DOHH2 (cell line): ENCODE measurements around the gene SLC6A20.

Experiments
- H3F3A ChIP-seq: fragments of 200-600 bp; sonication (generic), shearing (Covaris generic); 2 replicates; pipeline ENCODE4 v1.6.0; 2016; ENCODE audit warnings: antibody characterized with exemption, mild to moderate bottlenecking; ENCODE audit not compliant: control insufficient read depth, insufficient read depth
- H3K27ac ChIP-seq: fragments of 200-600 bp; sonication (generic); 2 replicates; pipeline ENCODE4 v1.5.1; 2014; ENCODE audit warnings: low read depth, mild to moderate bottlenecking, low read length, moderate library complexity
- H3K27me3 ChIP-seq: fragments of 200-600 bp; sonication (generic); 2 replicates; pipeline ENCODE4 v1.6.1; 2014; ENCODE audit warnings: mild to moderate bottlenecking, low read length, mixed read lengths; ENCODE audit not compliant: control insufficient read depth
- H3K36me3 ChIP-seq: fragments of 200-600 bp; sonication (generic); 2 replicates; pipeline ENCODE4 v1.6.1; 2014; ENCODE audit warnings: mild to moderate bottlenecking, low read length, moderate library complexity, mixed read lengths; ENCODE audit not compliant: control insufficient read depth
- H3K4me1 ChIP-seq: fragments of 200-600 bp; sonication (generic); 2 replicates; pipeline ENCODE4 v1.6.1; 2014; ENCODE audit warnings: mild to moderate bottlenecking, low read length, mixed read lengths; ENCODE audit not compliant: control insufficient read depth
- H3K4me2 ChIP-seq: fragments of 200-600 bp; sonication (generic); 2 replicates; pipeline ENCODE4 v1.6.0; 2014; ENCODE audit warnings: mild to moderate bottlenecking, low read length, moderate library complexity
- H3K4me3 ChIP-seq: fragments of 200-600 bp; sonication (generic); 2 replicates; pipeline ENCODE4 v1.5.1; 2014; ENCODE audit warnings: mild to moderate bottlenecking, low read length, mixed read lengths
- H3K79me2 ChIP-seq: fragments of 200-600 bp; sonication (generic); 2 replicates; pipeline ENCODE4 v1.6.1; 2014; ENCODE audit warnings: mild to moderate bottlenecking, low read length, mixed read lengths; ENCODE audit not compliant: control insufficient read depth
- H3K9me2 ChIP-seq: fragments of 200-600 bp; sonication (generic); replicated peaks from 2 replicates; pipeline ENCODE4 v1.6.1; 2014; ENCODE audit warnings: mild to moderate bottlenecking, low read length, mixed read lengths; ENCODE audit not compliant: control insufficient read depth
- H3K9me3 ChIP-seq: fragments of 200-600 bp; sonication (generic); 2 replicates; pipeline ENCODE4 v1.6.1; 2014; ENCODE audit warnings: antibody characterized with exemption, low read length, mixed read lengths; ENCODE audit not compliant: control insufficient read depth, insufficient read depth
- H4K20me1 ChIP-seq: fragments of 200-600 bp; sonication (generic); 2 replicates; pipeline ENCODE4 v1.6.0; 2014; ENCODE audit warnings: low read depth, mild to moderate bottlenecking, antibody characterized with exemption, low read length, moderate library complexity; ENCODE audit not compliant: control insufficient read depth, insufficient read depth
- EZH2phosphoT487 ChIP-seq: fragments of 200-600 bp; sonication (generic); IDR thresholded peaks from 2 replicates; pipeline ENCODE4 v1.6.1; 2017; ENCODE audit warnings: borderline replicate concordance, mild to moderate bottlenecking, antibody characterized with exemption, low read length, moderate library complexity, mixed read lengths
- TF ChIP-seq, protein P1 (sequence below): fragments of 200-600 bp; sonication (generic); IDR thresholded peaks from one replicate; pipeline ENCODE4 v1.5.1; 2014; ENCODE audit warnings: antibody characterized with exemption, mild to moderate bottlenecking, low read depth, low read length; ENCODE audit not compliant: poor library complexity, severe bottlenecking

Gene SLC6A20

DNA sequence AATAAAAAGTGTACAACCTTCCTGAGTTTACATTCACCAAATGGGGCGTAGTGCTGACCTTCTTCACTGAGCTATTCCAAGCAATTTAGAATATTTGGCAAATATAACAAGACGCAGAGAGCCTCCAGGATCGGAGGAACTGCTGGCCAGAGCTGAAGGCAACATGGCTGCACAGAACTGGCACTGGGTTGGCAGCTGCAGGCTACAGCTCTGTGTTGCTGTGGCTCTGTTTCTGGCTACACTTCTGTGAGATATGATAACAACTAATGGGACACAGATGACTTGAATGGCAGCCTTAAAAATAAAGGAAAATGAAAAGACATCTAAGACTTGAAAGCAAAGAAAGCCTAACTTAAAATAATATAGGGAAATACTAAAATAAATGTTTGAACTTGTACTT, 10.8 kb upstream of the SLC6A20 start:
- Histone ChIP-seq H3K36me3 (no peaks in the 10 kb centered on the region), H3K4me1 (no peaks in the 10 kb centered on the region), H3F3A (no peaks in the 10 kb centered on the region), H3K9me2 (no peaks in the 10 kb centered on the region), H3K9me3 (no peaks in the 10 kb centered on the region), H3K27me3 (0 out of 2 replicates have a peak, but pooled peaks cover 5% of the 10 kb centered on the region), H3K27ac (no peak overlapping the region), H4K20me1 (no peaks in the 10 kb centered on the region), H3K4me2 (no peak overlapping the region), H3K79me2 (no peaks in the 10 kb centered on the region), H3K4me3 (no peak overlapping the region)
- no peak for TF ChIP-seq EZH2phosphoT487
- TF ChIP-seq, protein P1, sequence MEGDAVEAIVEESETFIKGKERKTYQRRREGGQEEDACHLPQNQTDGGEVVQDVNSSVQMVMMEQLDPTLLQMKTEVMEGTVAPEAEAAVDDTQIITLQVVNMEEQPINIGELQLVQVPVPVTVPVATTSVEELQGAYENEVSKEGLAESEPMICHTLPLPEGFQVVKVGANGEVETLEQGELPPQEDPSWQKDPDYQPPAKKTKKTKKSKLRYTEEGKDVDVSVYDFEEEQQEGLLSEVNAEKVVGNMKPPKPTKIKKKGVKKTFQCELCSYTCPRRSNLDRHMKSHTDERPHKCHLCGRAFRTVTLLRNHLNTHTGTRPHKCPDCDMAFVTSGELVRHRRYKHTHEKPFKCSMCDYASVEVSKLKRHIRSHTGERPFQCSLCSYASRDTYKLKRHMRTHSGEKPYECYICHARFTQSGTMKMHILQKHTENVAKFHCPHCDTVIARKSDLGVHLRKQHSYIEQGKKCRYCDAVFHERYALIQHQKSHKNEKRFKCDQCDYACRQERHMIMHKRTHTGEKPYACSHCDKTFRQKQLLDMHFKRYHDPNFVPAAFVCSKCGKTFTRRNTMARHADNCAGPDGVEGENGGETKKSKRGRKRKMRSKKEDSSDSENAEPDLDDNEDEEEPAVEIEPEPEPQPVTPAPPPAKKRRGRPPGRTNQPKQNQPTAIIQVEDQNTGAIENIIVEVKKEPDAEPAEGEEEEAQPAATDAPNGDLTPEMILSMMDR: no peak

DNA sequence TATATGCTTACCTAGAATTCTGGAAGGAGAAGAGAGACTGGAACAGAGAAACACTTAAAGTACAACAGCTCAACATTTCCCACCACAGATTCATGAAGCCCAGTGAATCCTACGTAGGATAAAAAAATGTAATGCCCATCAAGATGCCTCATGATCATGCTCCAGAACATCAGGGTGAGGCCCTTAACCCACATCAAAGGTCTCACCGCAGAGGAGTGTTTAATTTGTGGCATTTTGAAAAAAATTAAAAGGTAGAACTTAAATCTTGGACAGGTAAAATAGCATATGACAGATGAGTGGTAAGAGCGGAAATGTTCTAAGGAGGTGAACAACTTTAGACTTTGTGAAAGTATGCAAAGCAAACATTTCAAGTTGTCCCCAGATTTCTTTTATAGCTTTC, 9.7 kb upstream of the SLC6A20 start:
- Histone ChIP-seq H3K9me3 (no peaks in the 10 kb centered on the region), H3K79me2 (no peaks in the 10 kb centered on the region), H3K4me2 (no peak overlapping the region), H3K36me3 (no peaks in the 10 kb centered on the region), H3K9me2 (no peaks in the 10 kb centered on the region), H3K27me3 (0 out of 2 replicates have a peak, but pooled peaks cover 8% of the 10 kb centered on the region), H3K4me1 (no peaks in the 10 kb centered on the region), H3K27ac (no peak overlapping the region), H3F3A (no peaks in the 10 kb centered on the region), H3K4me3 (no peak overlapping the region), H4K20me1 (no peaks in the 10 kb centered on the region)
- TF ChIP-seq, protein P1: no peak
- no peak for TF ChIP-seq EZH2phosphoT487

DNA sequence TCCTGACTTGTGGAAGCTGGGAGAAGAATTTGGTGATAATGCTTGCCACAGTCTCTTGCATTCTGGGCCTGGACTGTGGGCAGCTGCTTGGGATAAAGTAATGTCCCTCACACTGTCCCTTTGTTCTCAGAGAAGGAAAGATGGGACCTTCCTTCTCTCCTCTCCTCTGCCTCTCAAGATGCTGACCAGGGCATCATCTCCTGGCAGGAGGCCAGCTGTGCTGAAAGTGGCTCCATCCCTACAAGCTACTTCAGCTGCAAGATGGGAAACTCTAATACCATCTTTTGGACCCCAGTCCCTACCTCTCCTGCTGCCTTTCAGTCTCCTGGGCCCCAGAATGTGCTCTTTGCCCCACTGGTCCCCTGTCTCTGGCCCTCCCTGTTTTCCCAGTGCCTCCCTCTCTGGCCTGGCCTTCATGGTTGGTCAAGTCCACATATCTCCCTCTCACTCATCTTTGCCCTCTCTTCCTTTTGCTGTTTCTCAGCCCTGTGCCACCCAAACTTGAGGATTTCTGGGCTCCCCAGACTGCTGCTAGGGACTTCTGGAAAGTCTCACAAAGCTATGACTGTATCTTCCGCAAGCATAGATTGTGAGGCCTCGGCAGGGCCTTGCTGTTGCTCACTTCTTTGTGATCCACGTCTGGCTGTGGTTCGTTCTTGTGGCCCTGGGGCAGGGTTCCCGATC, 7.1 kb upstream of the SLC6A20 start:
- Histone ChIP-seq H3K36me3 (no peaks in the 10 kb centered on the region), H3K9me2 (no peaks in the 10 kb centered on the region), H3K9me3 (no peaks in the 10 kb centered on the region), H3K27me3 (0 out of 2 replicates have a peak, but pooled peaks cover 8% of the 10 kb centered on the region), H4K20me1 (no peaks in the 10 kb centered on the region), H3F3A (no peaks in the 10 kb centered on the region), H3K4me2 (no peak overlapping the region), H3K27ac (no peak overlapping the region), H3K4me3 (no peak overlapping the region), H3K79me2 (no peaks in the 10 kb centered on the region), H3K4me1 (no peaks in the 10 kb centered on the region)
- no peak for TF ChIP-seq EZH2phosphoT487
- TF ChIP-seq, protein P1: no peak
